Fibroblast of skin of left quadriceps (primary cell): ENCODE results near the gene ESRRB.

Experiments
- DNase-seq, 2 experiments: peaks; one replicate each; pipeline ENCODE4 v3.0.0-alpha.2; 2013; ENCODE audit warnings: low read depth in 2 of 2

The ESRRB gene

GRCh38 chr14:76375947-76376404 lies at the start of gene ESRRB:
TSS of gene ESRRB (plus strand) at chr14:76376137. CDS start at chr14:76376402, 265 bp downstream.
- no peak for DNase-seq

- DNase-seq = no peak
Measured at GRCh38 chr14:76326918-76327689, 48.8 kb upstream of the ESRRB start.

GRCh38 chr14:76328457-76329137 lies 47.3 kb upstream of the ESRRB start:
- DNase-seq = no peak

GRCh38 chr14:76329154-76329928 lies 46.6 kb upstream of the ESRRB start:
- no peak for DNase-seq

GRCh38 chr14:76329951-76330350 lies 46.0 kb upstream of the ESRRB start:
- no peak for DNase-seq

- DNase-seq = no peak
Measured at GRCh38 chr14:76330411-76331327, 45.3 kb upstream of the ESRRB start.

GRCh38 chr14:76331328-76332011 lies 44.5 kb upstream of the ESRRB start:
- no peak for DNase-seq

- no peak for DNase-seq
Measured at GRCh38 chr14:76333664-76334063, 42.3 kb upstream of the ESRRB start.

GRCh38 chr14:76334316-76334715 lies 41.6 kb upstream of the ESRRB start:
- no peak for DNase-seq

GRCh38 chr14:76336876-76337275 lies 39.1 kb upstream of the ESRRB start:
- DNase-seq = no peak

- no peak for DNase-seq
Measured at GRCh38 chr14:76337635-76338545, 38.0 kb upstream of the ESRRB start.

- DNase-seq = no peak
Measured at GRCh38 chr14:76339728-76340615, 36.0 kb upstream of the ESRRB start.

GRCh38 chr14:76343386-76343785 lies 32.6 kb upstream of the ESRRB start:
- no peak for DNase-seq

GRCh38 chr14:76346391-76347160 lies 29.4 kb upstream of the ESRRB start:
- DNase-seq = peak; percentile 8 to 17

- peak; percentile 5 to 10 for DNase-seq
Measured at GRCh38 chr14:76348898-76349297, 27.0 kb upstream of the ESRRB start.

- no peak for DNase-seq
Measured at GRCh38 chr14:76349993-76350392, 25.9 kb upstream of the ESRRB start.

- DNase-seq = no peak
Measured at GRCh38 chr14:76350671-76351070, 25.3 kb upstream of the ESRRB start.

GRCh38 chr14:76351941-76352340 lies 24.0 kb upstream of the ESRRB start:
- DNase-seq = no peak
